ENCODE data around the gene ACTRT2.

Gene ACTRT2

DNA sequence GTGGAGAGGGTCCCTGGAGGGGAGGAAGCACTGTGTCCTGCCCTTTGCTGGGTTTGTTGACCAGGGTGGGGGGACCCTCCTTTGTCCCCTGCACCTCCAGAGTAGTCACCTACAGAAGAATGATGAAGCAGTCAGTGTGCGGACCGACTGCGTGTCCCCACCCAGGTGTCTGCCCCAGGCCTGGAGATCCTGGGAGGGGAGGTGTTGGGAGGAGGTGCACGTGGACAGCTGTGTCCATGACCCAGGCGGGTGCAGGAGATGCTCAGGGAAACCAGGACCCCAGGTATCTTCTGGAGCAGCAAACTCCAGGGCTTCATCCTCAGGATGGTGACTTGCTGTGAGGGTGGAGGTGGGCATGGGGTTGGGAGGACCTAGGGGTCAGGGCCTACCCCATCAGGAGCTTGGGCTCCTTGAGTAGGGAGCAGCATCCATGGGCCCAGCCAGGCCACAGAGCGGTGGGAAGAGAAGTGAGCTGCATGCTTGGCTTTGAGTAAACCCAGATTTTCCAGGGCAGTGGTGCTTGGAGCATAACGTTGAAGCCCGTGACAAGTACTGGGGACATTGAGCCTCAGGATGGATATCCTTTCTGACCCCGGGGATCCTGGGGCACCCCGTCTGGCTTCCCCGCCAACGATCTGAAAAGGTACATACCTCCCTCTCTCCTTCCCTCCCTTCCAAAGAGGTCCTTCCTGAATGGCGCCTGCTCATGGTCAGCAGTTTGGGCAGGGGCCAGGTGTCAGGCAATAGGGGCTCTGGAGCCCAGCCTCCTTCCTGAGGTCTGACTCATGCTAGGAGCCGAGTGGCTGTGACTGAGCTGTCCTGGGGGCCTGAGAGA, 13.7 kb downstream of the ACTRT2 start:
- DNase-seq: no peak

DNA sequence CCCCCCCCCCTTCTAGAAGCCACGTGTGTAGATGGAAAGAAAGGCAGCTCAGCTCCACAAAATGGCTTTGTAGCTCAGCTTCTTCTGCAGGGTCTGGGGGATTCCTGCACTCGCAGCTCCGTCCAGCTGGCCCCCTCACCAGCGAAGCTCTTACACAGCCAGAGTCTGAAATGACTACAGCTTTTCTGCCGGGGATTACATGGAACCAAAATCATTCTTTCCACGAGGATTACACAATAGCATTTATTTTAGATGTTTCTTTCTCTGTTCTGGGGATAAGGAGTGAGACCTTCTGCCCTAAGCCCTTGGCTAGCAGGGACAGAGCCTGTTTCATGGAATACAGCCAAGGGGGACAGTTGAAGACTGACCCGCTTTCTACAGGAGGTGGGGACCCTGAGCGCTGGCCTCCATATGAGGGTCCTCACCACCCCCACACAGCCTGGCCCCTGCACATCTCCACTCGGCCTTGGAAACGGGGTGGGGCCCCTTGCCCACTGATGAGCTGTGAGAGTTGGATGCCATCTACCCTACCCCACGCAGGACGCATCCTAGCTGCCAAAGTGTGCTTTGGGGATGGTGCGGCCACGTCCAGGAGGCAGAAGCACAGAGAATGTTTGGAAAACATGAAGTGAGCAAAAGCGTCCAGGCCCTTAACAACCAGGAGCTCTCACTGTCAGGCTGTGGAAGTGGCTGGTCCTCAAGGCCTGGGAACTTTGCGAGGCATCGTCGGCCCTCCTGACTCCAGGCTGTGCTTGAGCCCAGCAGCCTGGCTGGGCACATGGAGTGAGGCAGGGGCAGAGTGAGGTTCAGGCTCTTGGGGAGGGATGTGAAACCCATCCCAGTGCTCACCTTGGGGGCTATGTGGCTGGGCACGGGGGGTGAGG, 14.5 kb downstream of the ACTRT2 start:
- DNase-seq: no peak

DNA sequence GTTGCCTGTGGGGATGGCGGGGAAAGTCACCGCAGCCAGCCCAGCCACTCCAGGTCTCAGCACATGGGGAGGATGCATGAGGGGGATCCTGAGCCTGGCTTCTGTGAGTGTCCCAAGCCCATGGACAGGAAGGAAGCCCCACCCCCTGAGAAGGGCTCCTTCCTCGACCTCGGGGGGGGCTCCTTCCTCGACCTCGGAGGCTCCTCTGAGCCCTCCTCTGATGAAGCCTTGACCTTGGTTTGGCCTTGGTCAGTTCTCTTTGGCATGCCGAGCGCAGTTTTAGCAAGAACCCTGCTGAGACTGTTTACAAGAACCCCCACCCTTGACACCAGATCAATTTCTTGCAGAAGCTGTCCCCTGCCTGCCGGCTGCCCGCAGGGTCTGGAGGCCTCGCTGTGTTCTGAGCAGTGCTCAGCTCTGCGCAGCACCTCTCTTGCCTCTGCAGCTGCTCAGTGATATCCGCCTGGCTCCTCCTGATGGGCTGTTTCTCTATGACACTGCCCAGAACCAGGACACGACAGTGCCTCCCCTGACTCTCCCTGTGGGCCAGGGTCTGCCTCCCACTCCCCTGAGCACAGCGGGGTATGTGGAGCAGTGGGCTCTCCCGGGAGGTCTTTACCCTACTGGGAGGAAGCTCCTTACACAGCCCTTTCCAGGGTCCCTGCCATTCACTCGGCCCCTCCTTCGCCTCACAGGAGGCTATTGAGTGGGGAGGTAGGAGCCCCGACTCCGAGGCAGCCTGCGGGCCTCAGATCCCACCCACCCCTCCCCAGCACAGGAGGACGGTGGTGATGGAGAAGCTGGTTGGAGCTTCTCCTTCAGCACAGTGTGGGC, 15.4 kb downstream of the ACTRT2 start:
- no peak for DNase-seq

DNA sequence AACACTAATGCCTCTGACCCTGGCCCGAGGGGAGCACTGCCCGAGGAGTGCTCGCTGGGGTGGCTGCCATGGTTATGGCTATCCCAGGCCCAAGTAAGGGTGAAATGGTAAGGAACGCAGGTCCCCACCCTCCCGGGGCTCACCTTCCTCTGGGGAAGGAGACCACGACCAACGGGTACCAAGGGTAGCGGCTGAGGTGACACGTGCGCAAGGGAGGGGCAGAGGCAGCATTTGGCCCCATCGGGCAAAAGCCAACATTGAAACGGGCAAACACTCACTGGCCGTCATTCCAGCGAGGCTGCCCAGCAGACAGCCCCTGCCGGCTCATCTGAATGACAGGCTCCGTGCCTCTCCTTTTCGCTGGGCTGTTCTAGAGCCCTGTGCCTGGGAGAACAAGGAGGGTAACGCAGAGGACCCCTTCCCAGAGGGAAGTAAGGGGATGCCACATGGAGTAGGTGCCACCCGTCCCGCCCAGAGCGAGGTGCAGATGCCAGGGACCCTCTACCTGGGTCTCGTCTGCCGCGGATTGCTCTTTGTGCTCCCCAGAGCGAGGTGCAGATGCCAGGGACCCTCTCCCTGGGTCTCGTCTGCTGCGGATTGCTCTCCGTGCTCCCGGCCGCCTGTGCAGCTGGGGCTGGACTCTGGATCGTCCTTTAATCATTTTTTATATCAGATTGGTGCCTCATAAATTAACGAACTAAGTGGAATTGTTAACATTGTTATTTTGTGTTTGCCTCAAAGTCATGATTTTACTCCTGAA, 16.2 kb downstream of the ACTRT2 start:
- no peak for DNase-seq

DNA sequence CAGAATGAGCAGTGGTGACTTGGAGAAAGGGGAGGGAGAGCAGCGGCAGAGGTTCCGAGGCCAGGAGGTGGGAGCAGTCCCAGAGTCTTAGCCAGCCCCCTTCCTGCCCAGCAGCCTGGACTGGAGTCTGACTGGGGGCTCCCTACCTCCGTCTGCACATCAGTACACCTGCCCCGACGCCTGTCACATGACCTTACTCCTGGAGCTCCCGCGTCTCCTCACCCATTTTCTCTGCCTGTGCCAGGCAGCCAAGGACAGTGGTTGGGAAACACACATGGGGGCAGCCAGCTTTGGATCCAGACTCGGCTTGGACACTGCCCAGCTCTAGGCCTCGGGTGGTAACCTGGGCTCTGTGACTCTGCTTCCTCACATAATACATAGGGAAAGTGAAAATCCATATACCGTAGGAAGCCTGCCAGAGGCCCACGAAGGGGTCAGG, 16.9 kb downstream of the ACTRT2 start:
- DNase-seq: no peak

DNA sequence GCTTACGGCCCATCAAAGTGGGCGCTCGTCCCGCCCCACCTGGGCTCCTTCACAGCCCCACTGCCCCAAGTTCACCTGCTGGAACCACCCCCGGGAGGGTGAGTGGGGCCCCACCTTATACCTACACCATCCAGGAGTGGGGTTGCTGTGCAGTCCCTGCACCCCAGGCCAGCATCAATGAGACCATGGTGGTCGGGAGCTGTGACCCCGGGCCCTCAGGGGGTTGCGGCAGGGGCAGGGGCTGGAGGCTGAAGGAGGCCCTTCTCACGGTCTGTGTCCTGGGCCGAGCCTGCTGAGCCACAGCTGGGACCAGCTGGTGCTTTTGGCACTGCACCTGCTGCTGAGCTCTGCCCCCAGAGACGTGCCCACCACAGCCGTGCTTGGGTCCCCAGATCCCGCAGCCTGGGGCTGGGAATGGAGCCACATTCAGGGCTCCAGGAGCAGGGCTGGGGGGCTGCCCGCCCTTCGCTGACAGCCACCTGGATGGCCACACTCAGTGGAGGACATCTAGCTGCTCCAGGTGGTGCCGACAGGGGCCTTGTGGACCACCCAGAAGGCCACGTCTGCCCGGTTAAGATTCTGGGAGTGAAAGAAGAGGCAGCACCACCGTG, 17.4 kb downstream of the ACTRT2 start:
- no peak for DNase-seq

DNA sequence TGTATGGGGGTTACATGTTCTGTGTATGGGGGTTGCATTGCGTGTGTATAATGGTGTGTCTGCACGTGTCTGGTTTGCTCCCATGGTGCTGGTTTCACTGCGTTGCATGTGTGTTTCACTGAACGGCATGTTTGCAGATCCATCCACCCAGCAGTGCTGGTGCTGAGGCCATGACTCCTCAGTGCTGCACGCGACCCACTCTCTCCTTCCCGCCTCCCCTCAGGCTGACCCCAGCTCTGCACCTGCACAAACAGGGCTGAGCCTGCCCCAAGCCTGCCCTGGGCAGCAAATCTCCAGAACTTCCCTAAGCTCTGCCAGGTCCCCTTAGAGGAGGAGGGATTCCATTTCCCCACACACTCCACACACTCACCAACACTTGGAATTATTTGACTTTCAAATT, 18.7 kb downstream of the ACTRT2 start:
- DNase-seq: no peak

DNA sequence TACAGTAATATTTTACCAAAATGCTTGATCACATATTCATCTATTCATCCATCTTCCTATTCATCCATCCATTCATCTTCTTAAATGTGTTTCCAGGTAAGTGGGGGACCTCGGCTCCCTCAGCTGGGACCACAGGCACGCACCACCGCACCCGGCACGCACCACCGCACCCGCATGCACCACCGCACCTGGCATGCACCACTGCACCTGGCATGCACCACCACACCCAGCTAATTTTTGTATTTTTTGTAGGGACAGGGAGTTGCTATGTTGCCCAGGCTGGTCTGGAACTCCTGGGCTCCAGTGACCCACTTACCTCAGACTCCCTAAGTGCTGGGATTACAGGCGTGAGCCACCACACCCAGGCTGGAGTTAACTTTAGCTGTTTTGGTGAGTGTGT, 21.2 kb downstream of the ACTRT2 start:
- no peak for DNase-seq

DNA sequence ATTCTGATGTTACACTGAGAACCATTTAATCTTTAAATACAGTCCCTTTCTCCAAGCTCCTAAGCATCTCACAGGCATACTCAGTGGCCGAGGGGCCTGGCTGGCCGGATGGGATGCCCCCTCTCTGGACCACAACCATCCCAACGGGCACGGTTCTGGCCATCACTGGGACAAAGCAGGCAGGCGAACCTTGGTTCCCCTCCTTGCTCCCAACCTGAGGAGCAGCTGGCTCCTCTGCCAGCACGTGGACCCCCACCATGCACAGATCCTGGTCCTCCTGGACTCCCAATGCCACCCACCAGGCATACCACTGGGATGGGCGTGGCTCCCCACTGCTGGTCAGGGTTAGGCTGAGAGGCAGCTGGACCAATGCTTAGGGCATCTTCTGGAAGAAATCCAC, 27.9 kb downstream of the ACTRT2 start:
- no peak for DNase-seq

DNA sequence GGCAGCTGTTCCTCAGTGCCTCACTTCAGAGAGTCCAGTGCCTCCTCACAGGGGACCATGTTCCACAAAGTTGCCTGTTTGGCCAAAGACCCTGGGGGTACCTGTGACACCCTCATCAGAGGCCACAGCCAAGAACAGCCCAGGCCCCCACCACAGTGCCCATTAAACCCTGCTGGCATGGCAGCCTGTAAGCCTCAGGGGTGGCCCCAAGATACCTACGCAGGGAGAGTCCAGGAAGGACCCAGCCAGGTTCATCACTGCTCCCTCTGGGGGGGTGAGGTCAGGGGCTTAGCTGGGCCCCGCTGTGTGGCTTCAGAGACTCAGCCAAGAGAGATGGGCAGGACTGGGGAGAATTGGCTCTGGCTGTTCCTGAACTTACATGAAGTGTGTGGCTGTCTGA, 28.6 kb downstream of the ACTRT2 start:
- DNase-seq: no peak

DNA sequence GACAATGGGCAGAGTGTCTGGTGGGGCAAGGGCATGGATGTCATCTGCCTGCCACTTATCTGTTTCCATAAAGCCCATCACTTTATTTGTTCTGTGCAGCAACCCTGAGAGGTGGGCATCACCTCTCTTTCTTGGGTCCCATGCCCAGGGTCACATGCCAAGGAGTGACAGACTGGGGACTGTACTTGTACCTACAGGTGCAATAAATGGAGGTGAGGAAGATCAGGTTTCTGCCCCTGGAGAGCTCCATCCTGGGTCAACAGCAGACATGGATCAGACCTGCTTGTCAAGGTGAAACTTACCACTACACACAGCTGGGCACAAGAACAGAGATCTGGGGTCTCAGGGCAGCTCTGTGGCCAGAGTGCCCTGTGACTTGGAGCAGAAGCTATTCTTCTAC, 29.3 kb downstream of the ACTRT2 start:
- no peak for DNase-seq

DNA sequence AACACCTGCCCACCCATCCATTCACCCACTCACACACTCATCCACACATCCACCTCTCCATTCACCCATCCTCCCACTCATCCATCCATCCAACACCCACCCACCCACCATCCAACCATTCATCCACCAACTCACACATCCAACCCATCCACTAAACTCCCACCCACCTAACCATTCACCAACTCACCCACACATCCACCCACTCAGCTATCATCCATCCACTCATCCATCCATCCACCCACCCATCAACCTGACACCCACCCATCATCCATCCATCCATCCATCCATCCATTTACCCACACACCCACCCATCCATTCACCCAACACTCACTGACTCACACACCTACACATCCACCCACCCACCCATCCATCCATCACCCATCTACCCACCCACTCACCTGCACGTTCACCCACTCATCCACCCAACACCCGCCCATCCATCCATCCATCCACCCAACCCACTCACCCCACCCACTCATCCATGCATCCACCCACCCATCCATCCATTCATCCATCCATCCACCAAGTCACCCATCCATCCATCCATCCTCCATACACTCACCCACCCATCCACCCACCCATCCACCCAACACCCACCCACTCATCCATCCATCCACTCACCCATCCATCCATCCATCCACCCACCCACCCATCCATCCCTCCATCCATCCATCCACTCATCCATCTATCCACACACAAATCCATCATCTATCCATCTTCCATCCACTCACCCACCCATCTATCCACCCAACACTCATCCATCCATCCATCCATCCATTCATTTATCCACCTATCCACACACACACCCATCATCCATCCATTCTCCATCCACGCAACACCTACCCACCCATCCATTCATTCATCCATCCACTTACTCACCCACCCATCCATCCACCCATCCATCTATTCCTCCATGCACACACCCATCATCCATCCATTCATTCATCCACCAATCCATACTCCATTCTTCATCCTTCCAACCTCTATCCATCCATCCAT, 30.3 kb downstream of the ACTRT2 start:
- DNase-seq: no peak

DNA sequence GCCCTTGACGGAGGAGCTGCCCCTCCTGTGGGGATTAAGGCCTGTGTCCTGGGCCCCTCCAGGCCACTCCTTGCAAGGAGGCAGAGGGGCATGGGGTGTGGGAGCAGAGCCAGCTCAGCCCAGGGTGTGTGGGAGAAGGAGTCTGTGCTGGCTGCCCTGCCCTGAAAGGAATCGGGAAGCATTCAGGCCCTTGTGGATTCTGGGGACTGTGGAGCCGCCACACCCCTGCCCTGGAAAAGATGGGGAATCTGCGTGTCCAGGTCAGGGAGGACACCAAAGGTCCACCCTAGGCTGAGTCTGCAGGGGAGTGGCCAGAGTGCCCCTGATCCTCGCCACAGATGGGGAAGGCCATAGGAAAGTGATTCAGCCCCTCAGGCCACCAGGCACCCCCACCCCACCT, 31.2 kb downstream of the ACTRT2 start:
- DNase-seq: no peak

DNA sequence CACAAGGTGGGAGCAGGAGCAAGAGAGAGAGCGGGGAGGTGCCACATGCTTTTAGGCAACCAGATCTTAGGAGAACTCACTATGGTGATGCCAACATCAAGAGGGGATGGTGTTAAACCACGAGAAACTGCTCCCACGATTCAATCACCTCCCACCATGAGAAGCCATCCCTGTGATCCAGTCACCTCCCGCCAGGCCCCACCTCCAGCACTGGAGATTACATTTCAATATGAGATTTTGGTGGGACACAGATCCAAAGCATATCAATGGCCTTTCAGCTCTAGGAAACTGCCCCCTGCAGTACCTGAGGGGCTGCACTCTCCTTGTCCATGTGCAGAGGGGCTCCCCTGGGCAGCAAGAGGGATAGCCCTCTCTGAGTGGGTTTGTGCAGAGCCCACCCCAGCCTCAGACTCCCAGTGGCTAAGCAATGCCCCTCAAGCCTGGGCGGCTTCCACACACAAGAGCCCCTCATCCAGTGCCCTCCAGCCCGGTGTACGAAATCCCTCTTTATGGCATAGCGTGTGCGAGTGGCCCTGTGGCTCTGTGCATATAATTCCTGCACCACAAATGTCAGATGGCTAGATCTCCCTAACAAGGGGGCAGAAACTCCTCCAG, 32.2 kb downstream of the ACTRT2 start:
- no peak for DNase-seq

DNA sequence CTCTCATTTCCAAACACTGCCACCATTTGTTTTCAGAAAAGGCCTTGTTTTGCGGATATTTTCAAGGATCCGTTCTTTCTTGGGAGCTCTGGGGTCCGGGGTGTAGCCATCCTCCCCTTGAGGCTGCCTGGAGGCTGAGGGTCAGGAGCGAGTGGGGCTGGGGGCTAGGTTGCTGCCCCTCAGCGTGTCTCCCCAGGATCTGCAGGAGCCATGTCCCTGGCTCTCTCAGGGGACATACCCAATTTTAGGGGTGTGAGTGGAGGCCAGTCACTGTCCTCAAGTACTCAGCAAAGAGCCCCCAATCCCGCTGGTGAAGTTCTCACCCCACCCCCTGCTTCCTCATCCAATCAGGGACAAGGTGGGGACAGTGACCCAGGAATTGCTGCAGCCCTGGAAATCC, 32.7 kb downstream of the ACTRT2 start:
- no peak for DNase-seq

DNA sequence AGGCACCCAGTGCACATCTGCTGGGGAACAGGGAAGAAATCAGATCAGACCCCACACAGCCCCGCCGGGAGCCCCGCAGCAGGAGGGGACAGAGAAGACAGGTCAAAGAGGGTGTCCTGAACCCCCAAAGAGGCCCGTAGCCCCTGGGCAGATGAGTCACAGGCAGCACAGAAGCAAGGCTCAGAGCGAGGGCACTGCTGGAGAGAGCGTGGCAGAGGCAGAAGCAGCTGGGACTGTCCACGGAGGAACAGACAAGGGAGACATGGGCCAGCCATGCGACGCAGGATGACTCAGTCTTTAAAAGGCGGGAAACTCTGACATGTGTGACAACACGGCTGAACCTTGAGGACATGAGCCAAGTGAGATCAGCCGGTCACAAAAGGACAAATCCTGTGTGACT, 33.2 kb downstream of the ACTRT2 start:
- no peak for DNase-seq

DNA sequence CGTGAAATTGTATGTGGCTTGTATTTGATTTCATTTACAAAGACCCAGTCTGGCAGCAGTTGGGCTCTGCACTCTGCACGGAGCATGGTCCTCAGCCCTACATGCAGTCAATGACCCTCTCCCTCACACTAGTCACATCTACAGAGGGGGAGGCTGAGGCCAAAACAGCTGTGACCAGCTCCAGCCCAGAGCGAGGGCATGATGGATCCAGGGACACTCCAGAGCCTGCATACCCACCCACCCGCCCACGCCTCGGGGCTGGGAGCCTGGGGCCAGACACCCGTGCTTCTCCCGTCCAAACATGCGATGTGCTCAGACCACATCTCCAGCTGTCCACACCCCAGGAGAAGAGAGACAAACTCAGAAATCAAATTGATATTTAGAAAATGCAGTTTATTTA, 33.8 kb downstream of the ACTRT2 start:
- no peak for DNase-seq

DNA sequence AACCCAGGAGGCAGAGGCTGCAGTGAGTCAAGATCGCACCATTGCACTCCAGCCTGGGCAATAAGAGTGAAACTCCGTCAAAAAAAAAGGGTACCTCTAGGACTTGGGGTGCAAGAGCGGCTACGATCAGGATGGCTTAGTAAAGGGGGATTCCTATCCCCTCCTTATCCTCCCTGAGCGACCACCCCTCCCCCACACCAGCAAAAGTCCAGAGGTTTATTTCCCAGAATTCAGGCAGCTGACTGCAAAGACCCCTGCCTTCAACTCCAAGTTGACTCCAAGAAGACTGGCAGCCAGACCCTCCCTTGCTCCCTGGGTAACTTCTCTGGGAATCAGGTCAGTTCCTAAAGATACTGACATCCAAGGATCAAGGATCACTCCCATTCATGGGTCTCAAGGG, 35.4 kb downstream of the ACTRT2 start:
- DNase-seq: no peak

DNA sequence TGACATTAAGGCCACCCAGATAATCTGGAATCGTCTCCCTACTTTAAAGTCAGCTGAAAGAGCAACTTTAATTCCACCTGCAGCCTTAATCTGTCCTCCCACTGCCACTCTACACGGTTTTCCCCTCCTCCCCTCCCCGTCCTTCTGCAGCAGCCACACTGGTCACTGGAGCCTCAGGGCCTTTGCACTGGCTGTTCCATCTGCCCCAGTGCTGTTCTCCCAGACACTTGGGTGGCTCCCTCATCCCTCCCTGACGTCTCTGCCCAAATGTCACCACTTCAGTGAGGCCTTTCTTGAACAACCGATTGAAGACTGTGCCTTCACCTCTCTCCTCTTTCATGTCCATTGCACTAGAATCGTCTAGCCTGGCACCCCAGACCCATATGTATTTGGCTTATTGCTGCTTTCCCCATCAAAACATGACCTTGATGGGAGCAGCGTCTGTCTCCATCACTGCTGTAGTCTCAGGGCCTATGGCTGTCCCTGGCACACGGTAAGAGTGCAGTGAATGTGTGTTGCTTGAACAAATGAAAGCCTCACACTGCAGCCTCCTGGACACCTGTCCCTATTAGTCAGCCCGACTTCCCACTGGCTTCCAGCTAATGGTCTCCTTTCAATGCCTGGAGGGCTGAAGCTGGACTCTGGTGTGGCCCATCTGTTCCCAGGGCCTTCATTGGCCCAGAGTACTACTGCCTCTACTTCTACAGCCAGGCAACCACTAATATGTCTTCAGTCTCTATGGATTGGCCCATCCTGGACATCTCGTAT, 37.2 kb downstream of the ACTRT2 start:
- no peak for DNase-seq
